H1 (cell line): ENCODE results near the gene HERC4. TPM values are rescaled to one million over a fixed set of nuclear protein-coding genes. Genes with fewer than 3 reads are reported as not detected.

Experiments used
- CTCF ChIA-PET: fragments of 300-600 bp; sonication (Branson Sonifier 250); formaldehyde crosslinking; loops from one replicate; lab custom pipeline; 2021; ENCODE audit not compliant: partially characterized antibody; lab: Charles Lee
- POLR2A ChIA-PET: fragments of 300-600 bp; sonication (Branson Sonifier 250); formaldehyde crosslinking; loops from one replicate; lab custom pipeline; 2021; ENCODE audit warnings: inconsistent platforms; ENCODE audit not compliant: partially characterized antibody; lab: Charles Lee
- DNase-seq, 2 experiments: peaks; one replicate each; pipeline versions ENCODE4 v3.0.0 to v3.0.0-alpha.2; 2010 to 2022; ENCODE audit warnings: low spot score in 2 of 2, low read depth in 1 of 2, mixed read lengths in 1 of 2
- FAIRE-seq: peaks from 2 replicates; lab custom pipeline; 2011; peaks lifted over from hg19 to GRCh38; lab: Jason Lieb, UNC
- H2AFZ ChIP-seq: 2 replicates; pipeline ENCODE4 v1.8.1; 2012; ENCODE audit warnings: low read length, inconsistent platforms
- H2AK5ac ChIP-seq: 2 replicates; pipeline ENCODE4 v1.6.1; 2013; ENCODE audit warnings: low read depth, low read length
- H2BK120ac ChIP-seq: replicated peaks from 2 replicates; pipeline ENCODE3; 2013; ENCODE audit warnings: low read depth, low read length, inconsistent platforms
- H2BK12ac ChIP-seq: 2 replicates; pipeline ENCODE4 v1.6.1; 2013; ENCODE audit warnings: low read depth, low read length
- H2BK15ac ChIP-seq: 2 replicates; pipeline ENCODE4 v1.6.1; 2013; ENCODE audit warnings: low read length
- H2BK20ac ChIP-seq: 2 replicates; pipeline ENCODE4 v1.6.1; 2013; ENCODE audit warnings: low read length
- H2BK5ac ChIP-seq: 2 replicates; pipeline ENCODE4 v1.6.1; 2013; ENCODE audit warnings: low read depth, low read length
- H3K14ac ChIP-seq: 2 replicates; pipeline ENCODE4 v1.6.1; 2013; ENCODE audit warnings: inconsistent platforms; ENCODE audit not compliant: insufficient read length
- H3K18ac ChIP-seq: 2 replicates; pipeline ENCODE4 v1.6.1; 2013; ENCODE audit warnings: low read length; ENCODE audit errors: extremely low read depth
- H3K23ac ChIP-seq: 2 replicates; pipeline ENCODE4 v1.6.1; 2013; ENCODE audit warnings: inconsistent platforms; ENCODE audit not compliant: insufficient read length
- H3K23me2 ChIP-seq: 2 replicates; pipeline ENCODE4 v1.6.1; 2013; ENCODE audit warnings: low read depth, low read length
- H3K27ac ChIP-seq: 2 replicates; pipeline ENCODE4 v1.6.1; 2011; ENCODE audit warnings: low read depth, low read length, inconsistent platforms
- H3K27me3 ChIP-seq, 4 experiments: replicated peaks in 1 of 4; 1 replicate in 1 of 4; 2 replicates in 3 of 4; pipeline versions ENCODE4 v1.6.1 to v1.8.1; 2011 to 2013; ENCODE audit warnings: low read length in 3 of 4, mild to moderate bottlenecking in 3 of 4, inconsistent platforms in 2 of 4, mixed read lengths in 2 of 4, moderate library complexity in 1 of 4; ENCODE audit not compliant: control insufficient read depth in 3 of 4, insufficient read depth in 3 of 4; ENCODE audit errors: extremely low read depth in 1 of 4
- H3K36me3 ChIP-seq, 4 experiments: 2 replicates each; pipeline versions ENCODE4 v1.6.1 to v1.8.1; 2011 to 2013; ENCODE audit warnings: mild to moderate bottlenecking in 4 of 4, low read length in 3 of 4, moderate library complexity in 2 of 4, control low read depth in 1 of 4, inconsistent platforms in 1 of 4; ENCODE audit not compliant: insufficient read depth in 4 of 4, control insufficient read depth in 2 of 4
- H3K4ac ChIP-seq: replicated peaks from 2 replicates; pipeline ENCODE3; 2013; ENCODE audit warnings: low read length, low read depth, mixed read lengths, inconsistent platforms; ENCODE audit not compliant: insufficient read length
- H3K4me1 ChIP-seq, 4 experiments: replicated peaks in 1 of 4; 1 replicate in 1 of 4; 2 replicates in 3 of 4; pipeline versions ENCODE4 v1.6.1 to v1.8.1; 2011 to 2013; ENCODE audit warnings: low read length in 3 of 4, inconsistent platforms in 2 of 4, mixed read lengths in 1 of 4; ENCODE audit not compliant: insufficient read depth in 4 of 4, control insufficient read depth in 3 of 4
- H3K4me2 ChIP-seq, 2 experiments: 2 replicates each; pipeline versions ENCODE4 v1.6.1 to v1.8.1; 2011 to 2013; ENCODE audit warnings: low read depth in 2 of 2, low read length in 2 of 2, control low read depth in 1 of 2, inconsistent platforms in 1 of 2, mild to moderate bottlenecking in 1 of 2; ENCODE audit not compliant: insufficient read depth in 1 of 2
- H3K4me3 ChIP-seq, 4 experiments: fragments of 200-600, 300-600 bp in 1 of 4; sonication (generic), shearing (Covaris generic), sonication (Bioruptor Twin) in 1 of 4; 2 replicates each; pipeline versions ENCODE4 v1.5.1 to v1.8.1; 2011 to 2016; ENCODE audit warnings: low read length in 4 of 4, low read depth in 3 of 4, control low read depth in 2 of 4, inconsistent platforms in 2 of 4, mild to moderate bottlenecking in 2 of 4, mixed read lengths in 1 of 4, moderate library complexity in 1 of 4; ENCODE audit not compliant: insufficient read depth in 2 of 4; ENCODE audit errors: extremely low read depth in 1 of 4
- H3K56ac ChIP-seq: replicated peaks from 2 replicates; pipeline ENCODE3; 2013; ENCODE audit warnings: low read depth, mild to moderate bottlenecking, mixed read lengths, low read length, inconsistent platforms; ENCODE audit not compliant: insufficient read length
- H3K79me1 ChIP-seq: 2 replicates; pipeline ENCODE4 v1.6.1; 2013; ENCODE audit warnings: low read depth, low read length, control low read depth
- H3K79me2 ChIP-seq, 2 experiments: 2 replicates each; pipeline versions ENCODE4 v1.6.1 to v1.8.1; 2012 to 2013; ENCODE audit warnings: low read length in 2 of 2, mild to moderate bottlenecking in 2 of 2, inconsistent platforms in 1 of 2; ENCODE audit not compliant: insufficient read depth in 2 of 2, control insufficient read depth in 1 of 2
- H3K9ac ChIP-seq, 4 experiments: replicated peaks in 1 of 4; 1 replicate in 1 of 4; 2 replicates in 3 of 4; pipeline versions ENCODE4 v1.6.1 to v1.8.1; 2011 to 2013; ENCODE audit warnings: low read depth in 3 of 4, low read length in 3 of 4, control low read depth in 2 of 4, mild to moderate bottlenecking in 2 of 4, moderate library complexity in 2 of 4, inconsistent platforms in 1 of 4; ENCODE audit errors: extremely low read depth in 1 of 4
- H3K9me3 ChIP-seq, 2 experiments: 2 replicates each; pipeline versions ENCODE4 v1.6.1 to v1.8.1; 2012 to 2013; ENCODE audit warnings: mild to moderate bottlenecking in 2 of 2, moderate library complexity in 2 of 2, control low read depth in 1 of 2, inconsistent platforms in 1 of 2, low read depth in 1 of 2, low read length in 1 of 2, mixed read lengths in 1 of 2; ENCODE audit not compliant: insufficient read depth in 2 of 2
- H4K20me1 ChIP-seq, 2 experiments: replicated peaks in 1 of 2; 2 replicates each; pipeline versions ENCODE3 to v1.8.1; 2011 to 2013; ENCODE audit warnings: inconsistent platforms in 2 of 2, low read length in 2 of 2, mild to moderate bottlenecking in 1 of 2; ENCODE audit not compliant: insufficient read depth in 2 of 2, control insufficient read depth in 1 of 2
- H4K5ac ChIP-seq: 2 replicates; pipeline ENCODE4 v1.6.1; 2013; ENCODE audit warnings: low read length, low read depth, mixed read lengths, inconsistent platforms; ENCODE audit not compliant: insufficient read length
- H4K8ac ChIP-seq: 2 replicates; pipeline ENCODE4 v1.8.0; 2013; ENCODE audit warnings: mild to moderate bottlenecking, moderate library complexity, low read length, inconsistent platforms; ENCODE audit not compliant: insufficient read depth; ENCODE audit errors: extremely low read depth
- H4K91ac ChIP-seq: replicated peaks from 2 replicates; pipeline ENCODE3; 2013; ENCODE audit warnings: low read length, mixed read lengths, inconsistent platforms; ENCODE audit not compliant: insufficient read length
- ATF3 ChIP-seq: IDR thresholded peaks from 2 replicates; pipeline ENCODE4 v1.6.1; 2011; ENCODE audit warnings: low read depth, mild to moderate bottlenecking, low read length; ENCODE audit not compliant: insufficient read depth
- CREB1 ChIP-seq: IDR thresholded peaks from 2 replicates; pipeline ENCODE4 v1.6.1; 2012; ENCODE audit warnings: inconsistent platforms
- CTCF ChIP-seq, 3 experiments: IDR thresholded peaks; 1 replicate in 2 of 3; 2 replicates in 1 of 3; pipeline versions ENCODE4 v1.5.1 to v1.6.1; 2011; ENCODE audit warnings: low read length in 3 of 3, mild to moderate bottlenecking in 3 of 3, inconsistent platforms in 2 of 3, low read depth in 1 of 3, moderate library complexity in 1 of 3; ENCODE audit not compliant: insufficient read depth in 1 of 3; ENCODE audit errors: control extremely low read depth in 1 of 3
- HDAC2 ChIP-seq, 2 experiments: fragments of 300-600 bp in 1 of 2; sonication (generic) in 1 of 2; IDR thresholded peaks; 2 replicates each; pipeline ENCODE4 v1.6.1; 2011 to 2012; ENCODE audit warnings: low read depth in 2 of 2, low read length in 2 of 2, mild to moderate bottlenecking in 2 of 2, moderate library complexity in 2 of 2, borderline replicate concordance in 1 of 2, inconsistent platforms in 1 of 2
- SP1 ChIP-seq: IDR thresholded peaks from 2 replicates; pipeline ENCODE4 v1.6.1; 2011; ENCODE audit warnings: low read depth, low read length
- TAF7 ChIP-seq: optimal IDR thresholded peaks from 2 replicates; pipeline ENCODE3; 2011; ENCODE audit warnings: low read depth, mild to moderate bottlenecking, inconsistent platforms, low read length, moderate library complexity, borderline replicate concordance
- TBP ChIP-seq: IDR thresholded peaks from 2 replicates; pipeline ENCODE4 v1.6.1; 2011; ENCODE audit warnings: low read depth, low read length, improper control_type of control experiment
- TCF12 ChIP-seq: IDR thresholded peaks from 2 replicates; pipeline ENCODE4 v1.6.1; 2011; ENCODE audit warnings: low read depth, mild to moderate bottlenecking, low read length
- YY1 ChIP-seq: IDR thresholded peaks from 2 replicates; pipeline ENCODE4 v1.6.1; 2011; ENCODE audit warnings: low read depth, mild to moderate bottlenecking, low read length
- WGBS, 2 experiments: shearing (Covaris generic) in 1 of 2; methylation state at CpG; one replicate each; pipeline versions ENCODE4 v1.1.6 to v1.1.7; 2013 to 2015; ENCODE audit warnings: low lambda C conversion rate in 2 of 2, mixed read lengths in 2 of 2, inconsistent platforms in 1 of 2, low coverage in 1 of 2, missing lambda C conversion rate in 1 of 2; ENCODE audit not compliant: insufficient replicate concordance in 2 of 2, insufficient coverage in 1 of 2, insufficient read length in 1 of 2; ENCODE audit errors: extremely low coverage in 1 of 2, missing lambda C conversion rate in 1 of 2; 5-methylcytosine and 5-hydroxymethylcytosine counted together
- polyA plus RNA-seq, 7 experiments: library from polyadenylated mRNA; depleted of rRNA in 3 of 7; stranded (reverse) in 5 of 7; unstranded in 2 of 7; fragments of >200 nt in 5 of 7; fragments of 200-250 nt in 2 of 7; gene quantifications; 1 replicate in 5 of 7; 2 replicates in 1 of 7; 4 replicates in 1 of 7; pipeline versions ENCODE4 v1.2.1 to v1.2.3, GENCODE V29; 2011 to 2013; ENCODE audit warnings: missing spikeins in 2 of 7, mixed read lengths in 2 of 7
- total RNA-seq: library from RNA; stranded (reverse); fragmentation: NEBNext Ultra II Directional; extraction: Animal tissue kit (Norgen Biotek cat#: 25700); gene quantifications from 2 replicates; pipeline ENCODE4 v1.2.1, GENCODE V29; 2021

The HERC4 gene
- total and polyA plus RNA-seq, 2 of the 8 experiments (the other 6 are each of a cell fraction or from before 2014, with no cell fraction given) = 7.5 to 44.0 TPM

GRCh38 chr10:68105820-68106219 is 30.7 kb upstream of the HERC4 start:
- WGBS, 2 experiments = 79% methylated on average over 3 of the region's 3 CpGs; no CpG with 5 or more reads in 1 of the 2 experiments
- no peak overlapping the region for H3K4me2 ChIP-seq
- H3K23ac ChIP-seq = no peak overlapping the region
- H3K9ac ChIP-seq = no peak overlapping the region
- no peaks in the 10 kb centered on the region for H3K23me2 ChIP-seq
- H2AK5ac ChIP-seq = no peak overlapping the region
- no peaks in the 10 kb centered on the region for H3K9me3 ChIP-seq
- H4K5ac ChIP-seq = no peak overlapping the region
- H2BK20ac ChIP-seq = no peak overlapping the region
- DNase-seq (no peak), FAIRE-seq (no peak)
- no peaks in the 10 kb centered on the region for H4K20me1 ChIP-seq
- H2BK12ac ChIP-seq = no peak overlapping the region
- POLR2A ChIA-PET = interaction anchor here (0.6 kb wide), 1 partner anchor 460 kb away, joined by 3 read pairs; no protein-coding TSS in a partner anchor
- no peak overlapping the region for H3K18ac ChIP-seq
- CTCF ChIA-PET = no interaction called here
- no peak overlapping the region for H2BK120ac ChIP-seq
- no peak overlapping the region for H3K4me3 ChIP-seq
- no peaks in the 10 kb centered on the region for H3K79me2 ChIP-seq
- no peak overlapping the region for H3K14ac ChIP-seq
- no peak overlapping the region for H2BK5ac ChIP-seq
- no peak overlapping the region for H2BK15ac ChIP-seq
- H2AFZ ChIP-seq = 0 out of 2 replicates have a peak overlapping the region, but pooled peaks have one; percentile 13
- H4K8ac ChIP-seq = no peak overlapping the region
- no peaks in the 10 kb centered on the region for H3K79me1 ChIP-seq
- no peaks in the 10 kb centered on the region for H3K36me3 ChIP-seq
- no peak overlapping the region for H3K4ac ChIP-seq
- no peaks in the 10 kb centered on the region for H3K4me1 ChIP-seq
- H3K27me3 ChIP-seq = no peaks in the 10 kb centered on the region
- no peak overlapping the region for H4K91ac ChIP-seq
- H3K27ac ChIP-seq = no peak overlapping the region
- no peak overlapping the region for H3K56ac ChIP-seq
- TF ChIP-seq TAF7 (no peak), CTCF (IDR thresholded peaks at IDR 0.05; ENCODE audit: control extremely low read depth in 1 of 3, insufficient read depth in 1 of 3, low read depth in 1 of 3, low read length in 3 of 3) (no peak), YY1 (no peak), SP1 (no peak), TBP (no peak), CREB1 (no peak), ATF3 (no peak), TCF12 (no peak), HDAC2 (IDR thresholded peaks at IDR 0.05; ENCODE audit: borderline replicate concordance in 1 of 2, low read depth in 2 of 2, low read length in 2 of 2) (no peak)
